Measurements from ENCODE around the gene ANKRD24.
"Not testable (repeated sequence)": the region's sequence is repeated elsewhere in the genome, so short reads cannot be mapped to it uniquely, and the experiment has no call there.

The ANKRD24 gene

GRCh38 chr19:4182084-4182810, at the start of gene ANKRD24, which contains the start of gene SIRT6:
ANKRD24 (plus strand) TSS chr19:4182689; CDS start chr19:4186426, 3,737 bp downstream.
SIRT6 (minus strand) TSS chr19:4182563; CDS start chr19:4182539, 24 bp downstream.
- DNase-seq = peak; percentile 79

GRCh38 chr19:4134351-4134750, 48.1 kb upstream of the ANKRD24 start:
- no peak for DNase-seq

- DNase-seq = not testable (repeated sequence)
These were observed 47.1 kb upstream of the ANKRD24 start for GRCh38 chr19:4135386-4135785.

GRCh38 chr19:4136680-4137088, 45.8 kb upstream of the ANKRD24 start:
- DNase-seq = no peak

- no peak for DNase-seq
These were observed 44.0 kb upstream of the ANKRD24 start for GRCh38 chr19:4138445-4138844.

- DNase-seq = peak; percentile 29
These were observed 42.8 kb upstream of the ANKRD24 start for GRCh38 chr19:4139614-4140236.

- peak; percentile 50 for DNase-seq
These were observed 42.2 kb upstream of the ANKRD24 start for GRCh38 chr19:4140237-4140711.

- DNase-seq = not testable (repeated sequence)
These were observed 39.6 kb upstream of the ANKRD24 start for GRCh38 chr19:4142916-4143315.

- DNase-seq = no peak
These were observed 37.7 kb upstream of the ANKRD24 start for GRCh38 chr19:4144666-4145249.

GRCh38 chr19:4149518-4150288, 32.8 kb upstream of the ANKRD24 start:
- no peak for DNase-seq

- DNase-seq = no peak
These were observed 30.9 kb upstream of the ANKRD24 start for GRCh38 chr19:4151623-4152022.

- no peak for DNase-seq
These were observed 30.1 kb upstream of the ANKRD24 start for GRCh38 chr19:4152241-4152998.

GRCh38 chr19:4154571-4155312, 27.7 kb upstream of the ANKRD24 start:
- DNase-seq = no peak

- no peak for DNase-seq
These were observed 25.3 kb upstream of the ANKRD24 start for GRCh38 chr19:4157164-4157563.

GRCh38 chr19:4157971-4158370, 24.5 kb upstream of the ANKRD24 start:
- DNase-seq = not testable (repeated sequence)

- no peak for DNase-seq
These were observed 20.9 kb upstream of the ANKRD24 start for GRCh38 chr19:4161415-4162077.

GRCh38 chr19:4164262-4164661, 18.2 kb upstream of the ANKRD24 start:
- no peak for DNase-seq

- no peak for DNase-seq
These were observed 10.8 kb upstream of the ANKRD24 start for GRCh38 chr19:4171676-4172075.

GRCh38 chr19:4172861-4173473, 9.5 kb upstream of the ANKRD24 start:
- DNase-seq = no peak

- DNase-seq = no peak
These were observed 8.8 kb upstream of the ANKRD24 start for GRCh38 chr19:4173479-4174212.

All from DMS 273 treated with DMSO at 0.1 percent for 48 hours (cell line).